ENCODE measurements around the gene UVSSA.

DNA sequence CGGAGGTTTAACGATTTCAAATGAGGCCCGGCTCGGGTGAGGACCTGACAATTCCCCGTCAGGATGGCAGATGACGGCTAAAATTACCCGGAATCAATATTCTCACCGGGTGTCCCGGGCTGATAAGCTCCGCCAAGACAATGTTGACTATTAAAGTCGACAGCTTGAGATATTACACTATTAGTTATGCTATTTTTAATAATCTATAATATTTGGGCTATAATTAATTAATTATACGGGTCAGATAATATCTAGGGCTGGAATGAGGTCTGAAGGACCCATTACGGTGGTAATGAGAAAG, 68.6 kb downstream of the UVSSA start:
- TF ChIP-seq, protein P1, sequence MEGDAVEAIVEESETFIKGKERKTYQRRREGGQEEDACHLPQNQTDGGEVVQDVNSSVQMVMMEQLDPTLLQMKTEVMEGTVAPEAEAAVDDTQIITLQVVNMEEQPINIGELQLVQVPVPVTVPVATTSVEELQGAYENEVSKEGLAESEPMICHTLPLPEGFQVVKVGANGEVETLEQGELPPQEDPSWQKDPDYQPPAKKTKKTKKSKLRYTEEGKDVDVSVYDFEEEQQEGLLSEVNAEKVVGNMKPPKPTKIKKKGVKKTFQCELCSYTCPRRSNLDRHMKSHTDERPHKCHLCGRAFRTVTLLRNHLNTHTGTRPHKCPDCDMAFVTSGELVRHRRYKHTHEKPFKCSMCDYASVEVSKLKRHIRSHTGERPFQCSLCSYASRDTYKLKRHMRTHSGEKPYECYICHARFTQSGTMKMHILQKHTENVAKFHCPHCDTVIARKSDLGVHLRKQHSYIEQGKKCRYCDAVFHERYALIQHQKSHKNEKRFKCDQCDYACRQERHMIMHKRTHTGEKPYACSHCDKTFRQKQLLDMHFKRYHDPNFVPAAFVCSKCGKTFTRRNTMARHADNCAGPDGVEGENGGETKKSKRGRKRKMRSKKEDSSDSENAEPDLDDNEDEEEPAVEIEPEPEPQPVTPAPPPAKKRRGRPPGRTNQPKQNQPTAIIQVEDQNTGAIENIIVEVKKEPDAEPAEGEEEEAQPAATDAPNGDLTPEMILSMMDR (IDR thresholded peaks at IDR 0.05; ENCODE audit: low read depth, low read length), result no peak
- no peak for TF ChIP-seq EZH2phosphoT487 (IDR thresholded peaks at IDR 0.05; ENCODE audit: low read depth)
